CD4-positive, alpha-beta memory T cell (primary cell): ENCODE measurements around the gene ATXN3. TPM values are rescaled to one million over a fixed set of nuclear protein-coding genes. Genes with fewer than 3 reads are reported as not detected.

ENCODE experiments used
- CTCF ChIA-PET: fragments of 350-600 bp; sonication (Branson Sonifier 250); formaldehyde crosslinking; loops from one replicate; lab custom pipeline; 2021; ENCODE audit warnings: inconsistent platforms; ENCODE audit not compliant: partially characterized antibody; lab: Charles Lee
- POLR2A ChIA-PET: fragments of 350-600 bp; sonication (Branson Sonifier 250); formaldehyde crosslinking; loops from one replicate; lab custom pipeline; 2021; ENCODE audit not compliant: partially characterized antibody; lab: Charles Lee
- DNase-seq, 5 donors: peaks; one replicate each; pipeline versions ENCODE4 v3.0.0 to v3.0.0-alpha.2; 2020 to 2022; ENCODE audit warnings: mixed read lengths in 1 of 5
- H3K27ac ChIP-seq: one replicate; pipeline ENCODE4 v1.7.0; 2013; ENCODE audit warnings: low read depth, low read length
- H3K27me3 ChIP-seq: 2 replicates; pipeline ENCODE4 v1.7.0; 2013; ENCODE audit warnings: mild to moderate bottlenecking, low read length, moderate library complexity; ENCODE audit not compliant: insufficient read depth
- H3K36me3 ChIP-seq: 2 replicates; pipeline ENCODE4 v1.7.0; 2013; ENCODE audit warnings: mild to moderate bottlenecking, low read length, moderate library complexity; ENCODE audit not compliant: insufficient read depth
- H3K4me1 ChIP-seq: 2 replicates; pipeline ENCODE4 v1.7.0; 2013; ENCODE audit warnings: mild to moderate bottlenecking, low read length, moderate library complexity; ENCODE audit not compliant: insufficient read depth
- H3K4me3 ChIP-seq, 2 donors: one replicate each; pipeline ENCODE4 v1.7.0; 2013; ENCODE audit warnings: low read length in 2 of 2, mild to moderate bottlenecking in 1 of 2
- H3K9me3 ChIP-seq, 2 donors: one replicate each; pipeline ENCODE4 v1.7.0; 2013; ENCODE audit warnings: low read length in 2 of 2, control low read depth in 1 of 2; ENCODE audit not compliant: control insufficient read depth in 1 of 2
- H3K27ac Mint-ChIP-seq, 7 donors: one replicate each; pipeline ENCODE4 v1.8.0; 2020 to 2021; ENCODE audit warnings: mixed read lengths in 7 of 7, mild to moderate bottlenecking in 6 of 7, inconsistent platforms in 3 of 7, moderate library complexity in 3 of 7
- H3K27me3 Mint-ChIP-seq, 2 donors: one replicate each; pipeline ENCODE4 v1.8.0; 2020 to 2021; ENCODE audit warnings: mixed read lengths in 2 of 2
- H3K36me3 Mint-ChIP-seq, 2 donors: one replicate each; pipeline ENCODE4 v1.8.0; 2020 to 2021; ENCODE audit warnings: mixed read lengths in 2 of 2, inconsistent platforms in 1 of 2, mild to moderate bottlenecking in 1 of 2
- H3K4me1 Mint-ChIP-seq, 4 donors: one replicate each; pipeline ENCODE4 v1.8.0; 2020 to 2021; ENCODE audit warnings: mixed read lengths in 4 of 4, mild to moderate bottlenecking in 1 of 4
- H3K4me3 Mint-ChIP-seq, 8 donors: one replicate each; pipeline ENCODE4 v1.8.0; 2020 to 2021; ENCODE audit warnings: mixed read lengths in 8 of 8, mild to moderate bottlenecking in 7 of 8, moderate library complexity in 6 of 8, inconsistent platforms in 3 of 8
- H3K9me3 Mint-ChIP-seq, 8 donors: one replicate each; pipeline ENCODE4 v1.8.0; 2020 to 2021; ENCODE audit warnings: mixed read lengths in 8 of 8, mild to moderate bottlenecking in 5 of 8, inconsistent platforms in 3 of 8, moderate library complexity in 1 of 8
- intact Hi-C: fragments of 100-400 bp; cut with micrococcal nuclease; formaldehyde crosslinking; loops from one replicate; pipeline ENCODE4 v1.15.1; 2023
- polyA plus RNA-seq, 2 donors: library from polyadenylated mRNA; unstranded; fragments of 300-500 nt; fragmentation: Illumina TruSeq; gene quantifications; one replicate each; pipeline ENCODE4 v1.2.3, GENCODE V29; 2021
- total RNA-seq, 2 experiments: library from RNA; stranded (reverse); gene quantifications; one replicate each; pipeline ENCODE4 v1.2.3, GENCODE V29; 2021

The ATXN3 gene
- total and polyA plus RNA-seq, 4 experiments from 2014 or later = 12.1 to 52.4 (median 34.4) TPM

DNA sequence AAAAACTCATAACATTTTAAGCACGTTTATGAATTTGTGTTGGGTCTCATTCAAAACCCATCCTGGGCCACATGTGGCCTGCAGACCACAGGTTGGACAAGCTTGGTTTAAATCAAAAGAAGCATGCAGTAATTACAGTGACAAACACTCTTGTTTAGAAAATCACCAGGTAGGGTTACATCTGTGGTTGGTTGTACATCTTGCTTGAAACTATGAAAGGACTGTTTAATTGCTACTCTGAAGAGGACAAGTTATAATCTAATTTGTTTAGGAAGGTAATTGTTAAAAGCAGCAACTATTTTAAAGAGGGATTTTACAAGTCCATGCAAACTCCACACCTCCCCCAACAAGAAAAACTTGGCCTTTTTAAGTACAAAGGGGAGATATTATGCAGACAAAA, 70.5 kb downstream of the ATXN3 start:
- CTCF ChIA-PET = no interaction called here
- Histone ChIP-seq H3K4me3 (no peak overlapping the region), H3K9me3 (no peaks in the 10 kb centered on the region), H3K27me3 (no peaks in the 10 kb centered on the region), H3K4me1 (peaks cover 36% of the 10 kb centered on the region), H3K36me3 (no peaks in the 10 kb centered on the region), H3K27ac (no peak overlapping the region)
- H3K9me3 Mint-ChIP-seq = no peaks in the 10 kb centered on the region
- POLR2A ChIA-PET = no interaction called here
- H3K27me3 Mint-ChIP-seq = no peaks in the 10 kb centered on the region
- H3K27ac Mint-ChIP-seq = peak overlapping the region in 2 of 7 donors; percentile 9 to 41
- intact Hi-C loops = no loop called here
- no peak for DNase-seq
- no peak overlapping the region for H3K4me3 Mint-ChIP-seq
- H3K36me3 Mint-ChIP-seq = peaks cover 5 to 31% of the 10 kb centered on the region in 2 donors
- H3K4me1 Mint-ChIP-seq = peaks cover 37 to 60% (median 49%) of the 10 kb centered on the region in 4 donors

DNA sequence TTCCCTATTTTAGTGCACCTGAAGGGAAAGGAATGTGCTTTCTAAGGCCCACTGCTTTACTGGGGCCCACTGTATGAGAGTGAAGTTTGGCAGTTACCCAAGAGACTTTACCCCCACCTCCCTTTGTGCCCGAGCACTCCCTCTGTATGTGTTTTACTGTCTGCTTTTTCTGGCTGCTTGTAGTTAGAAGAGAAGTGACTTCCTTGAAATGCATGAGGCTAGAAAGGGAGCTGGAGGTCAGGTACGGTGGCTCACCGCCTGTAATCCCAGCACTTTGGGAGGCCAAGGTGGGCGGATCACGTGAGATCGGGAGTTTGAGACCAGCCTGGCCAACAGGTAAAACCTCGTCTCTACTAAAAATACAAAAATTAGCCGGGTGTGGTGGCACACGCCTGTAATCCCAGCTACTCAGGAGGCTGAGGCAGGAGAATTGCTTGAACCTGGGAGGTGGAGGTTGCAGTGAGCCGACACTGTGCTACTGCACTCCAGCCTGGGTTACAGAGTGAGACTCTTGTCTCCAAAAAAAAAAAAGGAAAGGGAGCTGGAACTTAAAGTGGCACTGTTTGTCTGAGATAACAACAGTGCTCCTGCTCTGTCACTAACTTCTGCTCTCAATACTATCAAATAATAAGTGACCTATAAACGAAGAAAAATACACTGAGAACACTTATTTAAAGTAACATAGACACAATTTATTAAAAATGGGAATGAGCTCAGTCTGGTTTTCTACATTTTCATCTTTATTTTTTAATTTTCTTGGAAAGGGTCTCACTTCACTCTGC, 72.3 kb downstream of the ATXN3 start:
- H3K4me3 ChIP-seq = no peak overlapping the region
- H3K27ac ChIP-seq = no peak overlapping the region
- Mint-ChIP-seq H3K9me3 (no peaks in the 10 kb centered on the region), H3K27ac (peak overlapping the region in 5 of 7 donors; percentile 6 to 74 (median 43)), H3K36me3 (peaks cover 5 to 21% of the 10 kb centered on the region in 2 donors), H3K27me3 (no peaks in the 10 kb centered on the region), H3K4me1 (peaks cover 35 to 44% (median 38%) of the 10 kb centered on the region in 4 donors), H3K4me3 (no peak overlapping the region)
- DNase-seq = no peak
- H3K9me3 ChIP-seq = no peaks in the 10 kb centered on the region
- peaks cover 31% of the 10 kb centered on the region for H3K4me1 ChIP-seq
- no peaks in the 10 kb centered on the region for H3K36me3 ChIP-seq
- ChIA-PET CTCF (no interaction called here), POLR2A (no interaction called here)
- intact Hi-C loops = no loop called here
- H3K27me3 ChIP-seq = no peaks in the 10 kb centered on the region

DNA sequence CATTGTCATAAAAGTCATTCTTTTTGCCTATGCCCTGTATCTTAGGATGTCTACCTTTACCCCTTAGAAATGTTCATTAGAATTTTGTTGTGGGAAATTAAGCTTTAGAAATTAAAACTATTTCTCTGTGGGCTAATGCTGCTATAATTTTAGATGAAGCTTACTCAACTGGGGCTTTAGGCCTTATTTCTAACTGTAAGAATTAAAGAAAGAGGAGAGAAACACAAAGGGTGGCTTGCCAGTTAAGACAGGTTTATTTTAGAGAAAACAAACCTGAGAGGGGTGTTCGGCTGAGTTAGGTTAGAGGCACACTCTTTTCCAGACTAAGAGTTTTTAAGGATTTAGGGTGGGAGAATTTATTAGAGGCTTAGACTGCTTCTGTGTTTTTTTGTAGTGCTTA, 72.9 kb downstream of the ATXN3 start:
- Histone ChIP-seq H3K27me3 (no peaks in the 10 kb centered on the region), H3K9me3 (no peaks in the 10 kb centered on the region), H3K36me3 (peaks cover 3% of the 10 kb centered on the region), H3K4me3 (no peak overlapping the region), H3K27ac (no peak overlapping the region), H3K4me1 (peaks cover 24% of the 10 kb centered on the region)
- Mint-ChIP-seq H3K4me3 (no peak overlapping the region), H3K27ac (peak overlapping the region in 4 of 7 donors; percentile 6 to 74 (median 58)), H3K36me3 (peaks cover 8 to 26% of the 10 kb centered on the region in 2 donors), H3K9me3 (no peaks in the 10 kb centered on the region), H3K4me1 (peaks cover 29 to 40% (median 32%) of the 10 kb centered on the region in 4 donors), H3K27me3 (no peaks in the 10 kb centered on the region)
- ChIA-PET POLR2A (no interaction called here), CTCF (no interaction called here)
- DNase-seq = no peak
- intact Hi-C loops = no loop called here

DNA sequence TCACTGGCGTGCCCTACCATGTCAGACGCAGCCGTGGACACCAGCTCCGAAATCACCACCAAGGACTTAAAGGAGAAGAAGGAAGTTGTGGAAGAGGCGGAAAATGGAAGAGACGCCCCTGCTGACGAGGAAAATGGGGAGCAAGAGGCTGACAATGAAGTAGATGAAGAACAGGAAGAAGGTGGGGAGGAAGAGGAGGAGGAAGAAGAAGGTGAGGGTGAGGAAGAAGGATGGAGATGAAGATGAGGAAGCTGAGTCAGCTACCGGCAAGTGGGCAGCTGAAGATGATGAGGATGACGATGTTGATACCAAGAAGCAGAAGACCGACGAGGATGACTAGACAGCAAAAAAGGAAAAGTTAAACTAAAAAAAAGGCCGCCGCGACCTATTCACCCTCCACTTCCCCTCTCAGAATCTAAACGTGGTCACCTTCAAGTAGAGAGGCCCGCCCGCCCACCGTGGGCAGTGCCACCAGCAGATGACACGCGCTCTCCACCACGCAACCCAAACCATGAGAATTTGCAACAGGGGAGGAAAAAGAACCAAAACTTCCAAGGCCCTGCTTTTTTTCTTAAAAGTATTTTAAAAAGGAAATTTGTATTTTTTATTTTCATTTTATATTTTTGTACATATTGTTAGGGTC, 79.7 kb downstream of the ATXN3 start:
- H3K9me3 ChIP-seq = no peaks in the 10 kb centered on the region
- Mint-ChIP-seq H3K4me1 (peaks cover 4 to 29% (median 9%) of the 10 kb centered on the region in 4 donors), H3K36me3 (peaks cover 18 to 51% of the 10 kb centered on the region in 2 donors), H3K9me3 (no peaks in the 10 kb centered on the region), H3K27me3 (no peaks in the 10 kb centered on the region), H3K4me3 (no peak overlapping the region), H3K27ac (peak overlapping the region in 4 of 7 donors; percentile 30 to 77 (median 56))
- no peak overlapping the region for H3K4me3 ChIP-seq
- no peak for DNase-seq
- ChIA-PET CTCF (no interaction called here), POLR2A (no interaction called here)
- no peak overlapping the region for H3K27ac ChIP-seq
- H3K27me3 ChIP-seq = no peaks in the 10 kb centered on the region
- no peaks in the 10 kb centered on the region for H3K4me1 ChIP-seq
- peaks cover 27% of the 10 kb centered on the region for H3K36me3 ChIP-seq
- intact Hi-C loops = no loop called here

DNA sequence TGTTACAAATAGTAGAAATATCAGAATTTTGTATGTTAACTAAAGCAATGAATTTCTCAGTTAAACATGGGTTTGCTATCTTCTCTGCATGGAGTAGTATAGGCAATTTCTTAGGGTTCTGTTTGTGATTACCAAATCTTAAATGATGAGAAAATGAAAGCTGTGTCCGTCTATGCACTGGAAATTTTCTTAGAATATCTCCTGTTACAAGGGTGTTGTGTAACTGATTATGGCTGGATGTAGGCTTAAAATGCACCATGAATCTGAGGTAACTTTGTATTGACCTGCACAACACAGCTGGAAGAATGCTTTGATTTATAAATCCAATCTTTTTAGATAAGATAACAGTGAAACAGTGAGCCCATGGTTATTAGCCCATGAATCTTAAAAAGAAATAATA, 84.3 kb downstream of the ATXN3 start:
- ChIA-PET CTCF (interaction anchor here (1.2 kb wide), 1 partner anchor 9 kb away, joined by 3 read pairs; no protein-coding TSS in a partner anchor), POLR2A (no interaction called here)
- Histone ChIP-seq H3K9me3 (no peaks in the 10 kb centered on the region), H3K36me3 (peaks cover 21% of the 10 kb centered on the region), H3K4me1 (no peaks in the 10 kb centered on the region), H3K4me3 (no peak overlapping the region), H3K27ac (no peak overlapping the region), H3K27me3 (no peaks in the 10 kb centered on the region)
- Mint-ChIP-seq H3K4me3 (no peak overlapping the region), H3K36me3 (peaks cover 14 to 51% of the 10 kb centered on the region in 2 donors), H3K27me3 (no peaks in the 10 kb centered on the region), H3K9me3 (no peaks in the 10 kb centered on the region), H3K4me1 (peaks cover 4 to 17% (median 8%) of the 10 kb centered on the region in 4 donors), H3K27ac (no peak overlapping the region)
- no peak for DNase-seq
- intact Hi-C loops = no loop called here

DNA sequence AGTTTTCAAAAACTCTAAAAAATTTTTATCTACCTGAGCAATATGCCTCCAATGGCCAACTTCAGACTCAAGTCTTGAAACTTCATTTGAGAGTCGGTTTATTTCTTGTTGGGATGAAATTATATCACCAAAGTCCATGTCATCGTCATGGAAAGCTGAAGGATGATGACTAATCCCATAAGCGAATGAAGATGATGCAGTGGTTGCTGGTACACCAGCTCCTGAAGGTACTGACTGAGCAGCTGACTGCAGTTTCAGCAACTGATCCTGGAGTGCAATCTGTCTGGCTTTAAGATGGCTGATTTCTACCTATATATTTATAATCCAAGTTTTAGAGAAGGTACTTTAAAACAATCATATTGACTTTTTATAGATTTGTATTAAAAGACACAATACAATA, 84.9 kb downstream of the ATXN3 start:
- ChIA-PET CTCF (no interaction called here), POLR2A (no interaction called here)
- Histone ChIP-seq H3K36me3 (peaks cover 22% of the 10 kb centered on the region), H3K4me3 (no peak overlapping the region), H3K9me3 (no peaks in the 10 kb centered on the region), H3K4me1 (no peaks in the 10 kb centered on the region), H3K27me3 (no peaks in the 10 kb centered on the region), H3K27ac (no peak overlapping the region)
- no peak overlapping the region for H3K4me3 Mint-ChIP-seq
- intact Hi-C loops = no loop called here
- peaks cover 14 to 52% of the 10 kb centered on the region in 2 donors for H3K36me3 Mint-ChIP-seq
- peaks cover 3 to 13% (median 6%) of the 10 kb centered on the region in 4 donors for H3K4me1 Mint-ChIP-seq
- H3K9me3 Mint-ChIP-seq = no peaks in the 10 kb centered on the region
- no peaks in the 10 kb centered on the region for H3K27me3 Mint-ChIP-seq
- H3K27ac Mint-ChIP-seq = no peak overlapping the region
- DNase-seq = no peak

DNA sequence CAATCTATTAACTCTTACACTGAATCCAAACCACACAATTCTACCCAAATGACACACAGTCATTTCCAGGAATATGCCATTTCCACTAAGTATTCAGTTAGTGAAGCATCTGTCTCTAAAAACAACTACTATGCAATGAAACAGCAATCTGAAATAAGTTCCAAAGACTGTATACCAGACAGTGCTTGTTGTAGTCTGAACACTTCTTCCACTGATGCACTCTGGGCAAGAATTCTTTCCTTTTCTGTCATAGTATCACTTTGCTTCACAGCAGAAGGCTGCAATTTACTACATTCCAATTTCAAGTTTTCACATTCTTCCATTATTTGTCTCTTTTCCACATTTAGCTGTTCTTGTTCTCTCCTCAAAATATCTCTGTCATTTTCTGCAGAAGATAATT, 92.3 kb downstream of the ATXN3 start:
- H3K4me3 Mint-ChIP-seq = no peak overlapping the region
- H3K27me3 Mint-ChIP-seq = no peaks in the 10 kb centered on the region
- ChIA-PET CTCF (no interaction called here), POLR2A (no interaction called here)
- no peak overlapping the region for H3K27ac ChIP-seq
- no peak for DNase-seq
- peaks cover 49 to 68% of the 10 kb centered on the region in 2 donors for H3K36me3 Mint-ChIP-seq
- H3K4me1 Mint-ChIP-seq = peaks cover 8 to 14% (median 12%) of the 10 kb centered on the region in 4 donors
- H3K27me3 ChIP-seq = no peaks in the 10 kb centered on the region
- H3K36me3 ChIP-seq = peaks cover 33% of the 10 kb centered on the region
- H3K9me3 ChIP-seq = no peaks in the 10 kb centered on the region
- peak overlapping the region in 1 of 7 donors; percentile 82 for H3K27ac Mint-ChIP-seq
- intact Hi-C loops = no loop called here
- H3K9me3 Mint-ChIP-seq = no peaks in the 10 kb centered on the region
- no peak overlapping the region for H3K4me3 ChIP-seq
- no peaks in the 10 kb centered on the region for H3K4me1 ChIP-seq
